GM23338 (cell line): ENCODE results near the gene IL6ST. TPM values are rescaled to one million over a fixed set of nuclear protein-coding genes. Genes with fewer than 3 reads are reported as not detected.

Experiments used
- ATAC-seq: fragments of 200-7000 bp; cut with Tn5 transposase; 3 replicates; pipeline ENCODE4 v1.9.1; 2020
- DNase-seq: peaks from one replicate; pipeline ENCODE4 v3.0.0-alpha.2; 2015; ENCODE audit warnings: low spot score
- H2AFZ ChIP-seq: fragments of 200-600 bp; sonication (generic); 2 replicates; pipeline ENCODE4 v1.8.0; 2016; ENCODE audit warnings: antibody characterized with exemption, mild to moderate bottlenecking, moderate library complexity
- H3F3A ChIP-seq: fragments of 200-600 bp; sonication (generic); replicated peaks from 2 replicates; pipeline ENCODE4 v1.8.0; 2017; ENCODE audit warnings: antibody characterized with exemption, mixed run types, low read depth
- H3K27ac ChIP-seq: fragments of 200-600 bp; sonication (generic); 2 replicates; pipeline ENCODE4 v1.6.1; 2016; ENCODE audit warnings: low read depth
- H3K27me3 ChIP-seq: fragments of 200-600 bp; sonication (generic); 2 replicates; pipeline ENCODE4 v1.8.0; 2016; ENCODE audit warnings: mild to moderate bottlenecking, mixed run types, moderate library complexity; ENCODE audit not compliant: insufficient read depth
- H3K36me3 ChIP-seq: fragments of 200-600 bp; sonication (generic); 2 replicates; pipeline ENCODE4 v1.8.0; 2016; ENCODE audit warnings: mild to moderate bottlenecking; ENCODE audit not compliant: insufficient read depth
- H3K4me1 ChIP-seq: fragments of 200-600 bp; sonication (generic); 2 replicates; pipeline ENCODE4 v1.8.0; 2016; ENCODE audit warnings: mild to moderate bottlenecking, moderate library complexity; ENCODE audit not compliant: insufficient read depth
- H3K4me2 ChIP-seq: fragments of 200-600 bp; sonication (generic); 2 replicates; pipeline ENCODE4 v1.7.1; 2017; ENCODE audit warnings: mixed run types
- H3K4me3 ChIP-seq: fragments of 200-600 bp; sonication (generic); 2 replicates; pipeline ENCODE4 v1.6.1; 2016; ENCODE audit warnings: mixed run types
- H3K79me2 ChIP-seq: fragments of 200-600 bp; sonication (generic); replicated peaks from 2 replicates; pipeline ENCODE4 v1.8.0; 2017; ENCODE audit warnings: mild to moderate bottlenecking; ENCODE audit not compliant: insufficient read depth
- H3K9me2 ChIP-seq: fragments of 200-600 bp; sonication (generic); 2 replicates; pipeline ENCODE4 v1.8.0; 2017; ENCODE audit not compliant: insufficient read depth
- H4K20me1 ChIP-seq: fragments of 200-600 bp; sonication (generic); replicated peaks from 2 replicates; pipeline ENCODE4 v1.8.0; 2017; ENCODE audit warnings: mild to moderate bottlenecking; ENCODE audit not compliant: insufficient read depth
- H3K27ac Mint-ChIP-seq: 2 replicates; pipeline ENCODE4 v1.8.0; 2020; ENCODE audit warnings: inconsistent platforms, mild to moderate bottlenecking, moderate library complexity, mixed read lengths
- H3K27me3 Mint-ChIP-seq: 3 replicates; pipeline ENCODE4 v1.8.0; 2022; ENCODE audit warnings: low read depth, mild to moderate bottlenecking, moderate library complexity, mixed read lengths, inconsistent platforms; ENCODE audit not compliant: insufficient read depth, poor library complexity
- H3K36me3 Mint-ChIP-seq: 3 replicates; pipeline ENCODE4 v1.8.0; 2021; ENCODE audit warnings: low read depth, mild to moderate bottlenecking, inconsistent platforms, moderate library complexity, mixed read lengths
- H3K4me1 Mint-ChIP-seq: 3 replicates; pipeline ENCODE4 v1.8.0; 2020; ENCODE audit warnings: mild to moderate bottlenecking, inconsistent platforms, mixed read lengths
- H3K4me3 Mint-ChIP-seq: 3 replicates; pipeline ENCODE4 v1.8.0; 2021; ENCODE audit warnings: moderate library complexity, mild to moderate bottlenecking, inconsistent platforms, mixed read lengths
- H3K9me3 Mint-ChIP-seq: 3 replicates; pipeline ENCODE4 v1.8.0; 2020; ENCODE audit warnings: moderate library complexity, mild to moderate bottlenecking, inconsistent platforms, mixed read lengths
- CREB1 ChIP-seq: fragments of 250-450 bp; sonication (Bioruptor Pico); IDR thresholded peaks from 2 replicates; pipeline ENCODE4 v1.5.0; 2020; ENCODE audit warnings: low read depth, mild to moderate bottlenecking, moderate library complexity
- EZH2 ChIP-seq: fragments of 200-600 bp; sonication (generic); IDR thresholded peaks from one replicate; pipeline ENCODE4 v1.8.0; 2017; ENCODE audit warnings: antibody characterized with exemption, mild to moderate bottlenecking, low read depth; ENCODE audit not compliant: unreplicated experiment
- JUNB ChIP-seq: IDR thresholded peaks from one replicate; pipeline ENCODE4 v1.6.1; 2016; ENCODE audit warnings: antibody characterized with exemption; ENCODE audit not compliant: unreplicated experiment
- NANOG ChIP-seq: IDR thresholded peaks from 2 replicates; pipeline ENCODE4 v1.6.1; 2016; ENCODE audit warnings: antibody characterized with exemption, borderline replicate concordance
- POLR2AphosphoS5 ChIP-seq: IDR thresholded peaks from 2 replicates; pipeline ENCODE4 v1.6.1; 2016; ENCODE audit warnings: antibody characterized with exemption, low read depth
- STAT1 ChIP-seq: IDR thresholded peaks from one replicate; pipeline ENCODE4 v1.6.1; 2016; ENCODE audit warnings: antibody characterized with exemption; ENCODE audit not compliant: unreplicated experiment
- ZNF114 ChIP-seq: fragments of 250-450 bp; sonication (Bioruptor Pico); IDR thresholded peaks from 2 replicates; pipeline ENCODE4 v1.5.0; 2020; ENCODE audit warnings: mild to moderate bottlenecking, moderate library complexity
- ZNF331 ChIP-seq: fragments of 250-450 bp; sonication (Bioruptor Pico); IDR thresholded peaks from 2 replicates; pipeline ENCODE4 v1.5.0; 2020; ENCODE audit warnings: low read depth, mild to moderate bottlenecking, moderate library complexity
- ZNF462 ChIP-seq: fragments of 250-450 bp; sonication (Bioruptor Pico); IDR thresholded peaks from 2 replicates; pipeline ENCODE4 v1.5.0; 2020; ENCODE audit warnings: mild to moderate bottlenecking, moderate library complexity
- polyA plus RNA-seq: library from polyadenylated mRNA; unstranded; fragments of >200 nt; fragmentation: Nextera tagmentation; extraction: Ambion mirVana; gene quantifications from 2 replicates; pipeline ENCODE4 v1.2.1, GENCODE V29; 2016
- total RNA-seq: library from RNA; depleted of rRNA; stranded (reverse); fragments of >200 nt; shearing (Covaris generic); gene quantifications from 2 replicates; pipeline ENCODE4 v1.2.3, GENCODE V29; 2014
- TF ChIP-seq, protein P1 (sequence below): IDR thresholded peaks from one replicate; pipeline ENCODE4 v1.6.1; 2018; ENCODE audit warnings: antibody characterized with exemption; ENCODE audit not compliant: unreplicated experiment

IL6ST gene
- total and polyA plus RNA-seq, 2 experiments from 2014 or later = 6.7 to 9.8 TPM

- no peak overlapping the region for H3K4me3 ChIP-seq
- H3F3A ChIP-seq = no peaks in the 10 kb centered on the region
- TF ChIP-seq ZNF462 (CRISPR knock-in tag) (no peak), JUNB (no peak), ZNF331 (CRISPR knock-in tag) (no peak), CREB1 (no peak), EZH2 (no peak), STAT1 (no peak), ZNF114 (CRISPR knock-in tag) (no peak), NANOG (no peak), POLR2AphosphoS5 (no peak)
- TF ChIP-seq, protein P1, sequence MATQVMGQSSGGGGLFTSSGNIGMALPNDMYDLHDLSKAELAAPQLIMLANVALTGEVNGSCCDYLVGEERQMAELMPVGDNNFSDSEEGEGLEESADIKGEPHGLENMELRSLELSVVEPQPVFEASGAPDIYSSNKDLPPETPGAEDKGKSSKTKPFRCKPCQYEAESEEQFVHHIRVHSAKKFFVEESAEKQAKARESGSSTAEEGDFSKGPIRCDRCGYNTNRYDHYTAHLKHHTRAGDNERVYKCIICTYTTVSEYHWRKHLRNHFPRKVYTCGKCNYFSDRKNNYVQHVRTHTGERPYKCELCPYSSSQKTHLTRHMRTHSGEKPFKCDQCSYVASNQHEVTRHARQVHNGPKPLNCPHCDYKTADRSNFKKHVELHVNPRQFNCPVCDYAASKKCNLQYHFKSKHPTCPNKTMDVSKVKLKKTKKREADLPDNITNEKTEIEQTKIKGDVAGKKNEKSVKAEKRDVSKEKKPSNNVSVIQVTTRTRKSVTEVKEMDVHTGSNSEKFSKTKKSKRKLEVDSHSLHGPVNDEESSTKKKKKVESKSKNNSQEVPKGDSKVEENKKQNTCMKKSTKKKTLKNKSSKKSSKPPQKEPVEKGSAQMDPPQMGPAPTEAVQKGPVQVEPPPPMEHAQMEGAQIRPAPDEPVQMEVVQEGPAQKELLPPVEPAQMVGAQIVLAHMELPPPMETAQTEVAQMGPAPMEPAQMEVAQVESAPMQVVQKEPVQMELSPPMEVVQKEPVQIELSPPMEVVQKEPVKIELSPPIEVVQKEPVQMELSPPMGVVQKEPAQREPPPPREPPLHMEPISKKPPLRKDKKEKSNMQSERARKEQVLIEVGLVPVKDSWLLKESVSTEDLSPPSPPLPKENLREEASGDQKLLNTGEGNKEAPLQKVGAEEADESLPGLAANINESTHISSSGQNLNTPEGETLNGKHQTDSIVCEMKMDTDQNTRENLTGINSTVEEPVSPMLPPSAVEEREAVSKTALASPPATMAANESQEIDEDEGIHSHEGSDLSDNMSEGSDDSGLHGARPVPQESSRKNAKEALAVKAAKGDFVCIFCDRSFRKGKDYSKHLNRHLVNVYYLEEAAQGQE = no peak
- no peaks in the 10 kb centered on the region for H3K27me3 ChIP-seq
- DNase-seq = no peak
- no peaks in the 10 kb centered on the region for H3K79me2 ChIP-seq
- Mint-ChIP-seq H3K27ac (no peak overlapping the region), H3K9me3 (no peaks in the 10 kb centered on the region; the same call in 1 of the 3 replicates), H3K4me3 (no peak overlapping the region), H3K27me3 (peaks cover 4% of the 10 kb centered on the region), H3K36me3 (no peaks in the 10 kb centered on the region), H3K4me1 (no peaks in the 10 kb centered on the region)
- no peak overlapping the region for H3K27ac ChIP-seq
- H3K4me2 ChIP-seq = no peak overlapping the region
- no peaks in the 10 kb centered on the region for H3K4me1 ChIP-seq
- no peak for ATAC-seq
- no peaks in the 10 kb centered on the region for H3K9me2 ChIP-seq
- H2AFZ ChIP-seq = no peak overlapping the region
- no peaks in the 10 kb centered on the region for H4K20me1 ChIP-seq
- no peaks in the 10 kb centered on the region for H3K36me3 ChIP-seq
Observed at GRCh38 chr5:55929020-55929799, 65.6 kb downstream of the IL6ST start.
